HCT116 (cell line): ENCODE data around the gene NLN.

Experiments
- CBX3 ChIP-seq: IDR thresholded peaks from 2 replicates; pipeline ENCODE4 v1.6.1; 2012; ENCODE audit warnings: low read depth
- EGR1 ChIP-seq: IDR thresholded peaks from 2 replicates; pipeline ENCODE4 v1.6.1; 2012; ENCODE audit warnings: low read depth
- EZH2 ChIP-seq: fragments of 200-600 bp; sonication (generic); IDR thresholded peaks from 2 replicates; pipeline ENCODE4 v1.6.1; 2017; ENCODE audit warnings: antibody characterized with exemption, mixed run types
- POLR2A ChIP-seq: IDR thresholded peaks from 2 replicates; pipeline ENCODE4 v1.7.0; 2011; ENCODE audit warnings: borderline replicate concordance; ENCODE audit not compliant: insufficient read depth, insufficient read length; ENCODE audit errors: extremely low read depth
- POLR2AphosphoS5 ChIP-seq: IDR thresholded peaks from 2 replicates; pipeline ENCODE4 v1.6.1; 2011; ENCODE audit warnings: mild to moderate bottlenecking, low read depth, low read length, moderate library complexity
- SIN3A ChIP-seq: IDR thresholded peaks from 2 replicates; pipeline ENCODE4 v1.6.1; 2012; ENCODE audit warnings: low read depth
- SP1 ChIP-seq: IDR thresholded peaks from 2 replicates; pipeline ENCODE4 v1.6.1; 2012; ENCODE audit warnings: low read depth
- TCF7L2 ChIP-seq: IDR thresholded peaks from 2 replicates; pipeline ENCODE4 v1.7.0; 2011; ENCODE audit warnings: borderline replicate concordance, inconsistent platforms; ENCODE audit not compliant: insufficient read depth, insufficient read length; ENCODE audit errors: extremely low read depth
- YY1 ChIP-seq: IDR thresholded peaks from 2 replicates; pipeline ENCODE4 v1.6.1; 2011; ENCODE audit warnings: low read length, low read depth, moderate library complexity, mild to moderate bottlenecking; ENCODE audit not compliant: insufficient replicate concordance; ENCODE audit errors: extremely low read depth
- ZNF274 ChIP-seq: fragments of 200-500 bp; sonication (Bioruptor generic); IDR thresholded peaks from 2 replicates; pipeline ENCODE4 v1.6.1; 2014; ENCODE audit warnings: mild to moderate bottlenecking, low read depth, low read length, inconsistent platforms
- TF ChIP-seq, protein P1 (sequence below): IDR thresholded peaks from 2 replicates; pipeline ENCODE4 v1.6.1; 2012
- TF ChIP-seq, protein P2 (sequence below), 3 experiments: fragments of 200-600 bp in 1 of 3; sonication (generic) in 1 of 3; IDR thresholded peaks in 2 of 3; conservative IDR thresholded peaks in 1 of 3; 2 replicates each; pipeline ENCODE4 v1.5.1; 2012 to 2017; ENCODE audit warnings: low read depth in 2 of 3, low read length in 2 of 3, antibody characterized with exemption in 1 of 3, borderline replicate concordance in 1 of 3, control low read depth in 1 of 3, mild to moderate bottlenecking in 1 of 3, mixed read lengths in 1 of 3, mixed run types in 1 of 3, moderate library complexity in 1 of 3; ENCODE audit not compliant: insufficient read depth in 1 of 3
- TF ChIP-seq, protein P3 (sequence below): IDR thresholded peaks from 2 replicates; pipeline ENCODE4 v1.6.1; 2011; ENCODE audit warnings: mild to moderate bottlenecking, low read length, moderate library complexity; ENCODE audit not compliant: insufficient replicate concordance; ENCODE audit errors: extremely low read depth
- TF ChIP-seq, protein P4 (sequence below): IDR thresholded peaks from 2 replicates; pipeline ENCODE4 v1.6.1; 2012; ENCODE audit warnings: low read depth

DNA sequence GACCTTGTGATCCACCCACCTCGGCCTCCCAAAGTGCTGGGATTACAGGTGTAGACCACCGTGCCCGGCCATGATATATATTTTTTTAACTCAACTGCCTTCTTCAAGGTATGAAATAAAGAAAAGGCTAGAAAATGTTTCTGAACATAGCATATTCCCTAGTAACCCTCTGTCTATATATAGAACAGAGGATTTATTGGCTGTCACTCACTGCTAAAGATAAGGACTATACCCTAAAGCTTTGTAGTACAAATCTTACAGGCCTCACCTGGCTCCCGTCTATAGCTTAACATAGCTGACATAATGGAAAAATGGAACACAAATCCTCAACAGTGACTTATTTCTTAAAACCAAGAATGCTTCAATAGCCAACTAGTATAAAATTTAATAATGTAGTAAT, 14.3 kb upstream of the NLN start:
- TF ChIP-seq POLR2AphosphoS5: no peak
- no peak for TF ChIP-seq SP1
- TF ChIP-seq, protein P1, sequence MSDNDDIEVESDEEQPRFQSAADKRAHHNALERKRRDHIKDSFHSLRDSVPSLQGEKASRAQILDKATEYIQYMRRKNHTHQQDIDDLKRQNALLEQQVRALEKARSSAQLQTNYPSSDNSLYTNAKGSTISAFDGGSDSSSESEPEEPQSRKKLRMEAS: no peak
- TF ChIP-seq, protein P2, sequence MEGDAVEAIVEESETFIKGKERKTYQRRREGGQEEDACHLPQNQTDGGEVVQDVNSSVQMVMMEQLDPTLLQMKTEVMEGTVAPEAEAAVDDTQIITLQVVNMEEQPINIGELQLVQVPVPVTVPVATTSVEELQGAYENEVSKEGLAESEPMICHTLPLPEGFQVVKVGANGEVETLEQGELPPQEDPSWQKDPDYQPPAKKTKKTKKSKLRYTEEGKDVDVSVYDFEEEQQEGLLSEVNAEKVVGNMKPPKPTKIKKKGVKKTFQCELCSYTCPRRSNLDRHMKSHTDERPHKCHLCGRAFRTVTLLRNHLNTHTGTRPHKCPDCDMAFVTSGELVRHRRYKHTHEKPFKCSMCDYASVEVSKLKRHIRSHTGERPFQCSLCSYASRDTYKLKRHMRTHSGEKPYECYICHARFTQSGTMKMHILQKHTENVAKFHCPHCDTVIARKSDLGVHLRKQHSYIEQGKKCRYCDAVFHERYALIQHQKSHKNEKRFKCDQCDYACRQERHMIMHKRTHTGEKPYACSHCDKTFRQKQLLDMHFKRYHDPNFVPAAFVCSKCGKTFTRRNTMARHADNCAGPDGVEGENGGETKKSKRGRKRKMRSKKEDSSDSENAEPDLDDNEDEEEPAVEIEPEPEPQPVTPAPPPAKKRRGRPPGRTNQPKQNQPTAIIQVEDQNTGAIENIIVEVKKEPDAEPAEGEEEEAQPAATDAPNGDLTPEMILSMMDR (IDR thresholded peaks at IDR 0.05 in 2 of 3, conservative IDR thresholded peaks at IDR 0.05 in 1 of 3; ENCODE audit: borderline replicate concordance in 1 of 3, insufficient read depth in 1 of 3, low read depth in 2 of 3, low read length in 2 of 3): no peak
- TF ChIP-seq POLR2A: no peak
- TF ChIP-seq EZH2: no peak
- no peak for TF ChIP-seq YY1
- TF ChIP-seq SIN3A: no peak
- TF ChIP-seq, protein P3, sequence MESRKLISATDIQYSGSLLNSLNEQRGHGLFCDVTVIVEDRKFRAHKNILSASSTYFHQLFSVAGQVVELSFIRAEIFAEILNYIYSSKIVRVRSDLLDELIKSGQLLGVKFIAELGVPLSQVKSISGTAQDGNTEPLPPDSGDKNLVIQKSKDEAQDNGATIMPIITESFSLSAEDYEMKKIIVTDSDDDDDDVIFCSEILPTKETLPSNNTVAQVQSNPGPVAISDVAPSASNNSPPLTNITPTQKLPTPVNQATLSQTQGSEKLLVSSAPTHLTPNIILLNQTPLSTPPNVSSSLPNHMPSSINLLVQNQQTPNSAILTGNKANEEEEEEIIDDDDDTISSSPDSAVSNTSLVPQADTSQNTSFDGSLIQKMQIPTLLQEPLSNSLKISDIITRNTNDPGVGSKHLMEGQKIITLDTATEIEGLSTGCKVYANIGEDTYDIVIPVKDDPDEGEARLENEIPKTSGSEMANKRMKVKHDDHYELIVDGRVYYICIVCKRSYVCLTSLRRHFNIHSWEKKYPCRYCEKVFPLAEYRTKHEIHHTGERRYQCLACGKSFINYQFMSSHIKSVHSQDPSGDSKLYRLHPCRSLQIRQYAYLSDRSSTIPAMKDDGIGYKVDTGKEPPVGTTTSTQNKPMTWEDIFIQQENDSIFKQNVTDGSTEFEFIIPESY: no peak
- TF ChIP-seq CBX3: no peak
- TF ChIP-seq, protein P4, sequence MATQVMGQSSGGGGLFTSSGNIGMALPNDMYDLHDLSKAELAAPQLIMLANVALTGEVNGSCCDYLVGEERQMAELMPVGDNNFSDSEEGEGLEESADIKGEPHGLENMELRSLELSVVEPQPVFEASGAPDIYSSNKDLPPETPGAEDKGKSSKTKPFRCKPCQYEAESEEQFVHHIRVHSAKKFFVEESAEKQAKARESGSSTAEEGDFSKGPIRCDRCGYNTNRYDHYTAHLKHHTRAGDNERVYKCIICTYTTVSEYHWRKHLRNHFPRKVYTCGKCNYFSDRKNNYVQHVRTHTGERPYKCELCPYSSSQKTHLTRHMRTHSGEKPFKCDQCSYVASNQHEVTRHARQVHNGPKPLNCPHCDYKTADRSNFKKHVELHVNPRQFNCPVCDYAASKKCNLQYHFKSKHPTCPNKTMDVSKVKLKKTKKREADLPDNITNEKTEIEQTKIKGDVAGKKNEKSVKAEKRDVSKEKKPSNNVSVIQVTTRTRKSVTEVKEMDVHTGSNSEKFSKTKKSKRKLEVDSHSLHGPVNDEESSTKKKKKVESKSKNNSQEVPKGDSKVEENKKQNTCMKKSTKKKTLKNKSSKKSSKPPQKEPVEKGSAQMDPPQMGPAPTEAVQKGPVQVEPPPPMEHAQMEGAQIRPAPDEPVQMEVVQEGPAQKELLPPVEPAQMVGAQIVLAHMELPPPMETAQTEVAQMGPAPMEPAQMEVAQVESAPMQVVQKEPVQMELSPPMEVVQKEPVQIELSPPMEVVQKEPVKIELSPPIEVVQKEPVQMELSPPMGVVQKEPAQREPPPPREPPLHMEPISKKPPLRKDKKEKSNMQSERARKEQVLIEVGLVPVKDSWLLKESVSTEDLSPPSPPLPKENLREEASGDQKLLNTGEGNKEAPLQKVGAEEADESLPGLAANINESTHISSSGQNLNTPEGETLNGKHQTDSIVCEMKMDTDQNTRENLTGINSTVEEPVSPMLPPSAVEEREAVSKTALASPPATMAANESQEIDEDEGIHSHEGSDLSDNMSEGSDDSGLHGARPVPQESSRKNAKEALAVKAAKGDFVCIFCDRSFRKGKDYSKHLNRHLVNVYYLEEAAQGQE: no peak
- no peak for TF ChIP-seq EGR1
- TF ChIP-seq TCF7L2: no peak
- no peak for TF ChIP-seq ZNF274
